OCI-LY7 (cell line): ENCODE measurements around the gene SNRK.

ENCODE experiments used
- EZH2phosphoT487 ChIP-seq: fragments of 200-600 bp; sonication (generic); IDR thresholded peaks from 2 replicates; pipeline ENCODE4 v1.6.1; 2018; ENCODE audit warnings: low read depth, borderline replicate concordance, mild to moderate bottlenecking, mixed run types, antibody characterized with exemption, low read length, moderate library complexity, mixed read lengths
- TF ChIP-seq, protein P1 (sequence below): fragments of 200-600 bp; sonication (generic); conservative IDR thresholded peaks from 2 replicates; pipeline ENCODE4 v1.5.1; 2014; ENCODE audit warnings: mild to moderate bottlenecking, antibody characterized with exemption, low read length, moderate library complexity, mixed read lengths

DNA sequence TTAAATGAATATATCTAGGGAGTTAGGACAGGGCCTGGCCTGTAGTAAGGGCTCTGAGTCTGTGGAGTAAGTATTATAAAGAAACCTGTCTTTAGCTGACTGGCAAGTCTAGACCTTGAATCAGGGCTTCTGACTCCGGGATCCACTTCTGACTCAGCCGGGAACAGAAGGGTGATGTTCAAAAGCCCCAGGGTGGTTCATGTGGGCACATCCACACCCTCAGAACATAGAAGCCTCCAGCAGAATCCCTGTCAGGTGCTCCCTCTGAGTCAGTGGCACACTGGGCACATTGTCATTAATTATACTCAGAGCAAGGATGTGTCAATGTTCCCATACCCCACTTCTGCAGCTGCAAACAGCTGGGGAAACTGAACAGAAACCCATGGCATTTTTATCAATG, 26.7 kb upstream of the SNRK start:
- TF ChIP-seq, protein P1, sequence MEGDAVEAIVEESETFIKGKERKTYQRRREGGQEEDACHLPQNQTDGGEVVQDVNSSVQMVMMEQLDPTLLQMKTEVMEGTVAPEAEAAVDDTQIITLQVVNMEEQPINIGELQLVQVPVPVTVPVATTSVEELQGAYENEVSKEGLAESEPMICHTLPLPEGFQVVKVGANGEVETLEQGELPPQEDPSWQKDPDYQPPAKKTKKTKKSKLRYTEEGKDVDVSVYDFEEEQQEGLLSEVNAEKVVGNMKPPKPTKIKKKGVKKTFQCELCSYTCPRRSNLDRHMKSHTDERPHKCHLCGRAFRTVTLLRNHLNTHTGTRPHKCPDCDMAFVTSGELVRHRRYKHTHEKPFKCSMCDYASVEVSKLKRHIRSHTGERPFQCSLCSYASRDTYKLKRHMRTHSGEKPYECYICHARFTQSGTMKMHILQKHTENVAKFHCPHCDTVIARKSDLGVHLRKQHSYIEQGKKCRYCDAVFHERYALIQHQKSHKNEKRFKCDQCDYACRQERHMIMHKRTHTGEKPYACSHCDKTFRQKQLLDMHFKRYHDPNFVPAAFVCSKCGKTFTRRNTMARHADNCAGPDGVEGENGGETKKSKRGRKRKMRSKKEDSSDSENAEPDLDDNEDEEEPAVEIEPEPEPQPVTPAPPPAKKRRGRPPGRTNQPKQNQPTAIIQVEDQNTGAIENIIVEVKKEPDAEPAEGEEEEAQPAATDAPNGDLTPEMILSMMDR, result no peak
- no peak for TF ChIP-seq EZH2phosphoT487
